ENCODE data around the gene SLC38A3. TPM values are rescaled to one million over a fixed set of nuclear protein-coding genes. Genes with fewer than 3 reads are reported as not detected.
A peak's percentile ranks its signal among the peaks of the same experiment; 100 is the strongest.

The SLC38A3 gene
- total and polyA plus RNA-seq, 11 donors = 1.0 to 14.8 (median 8.4) TPM

DNA sequence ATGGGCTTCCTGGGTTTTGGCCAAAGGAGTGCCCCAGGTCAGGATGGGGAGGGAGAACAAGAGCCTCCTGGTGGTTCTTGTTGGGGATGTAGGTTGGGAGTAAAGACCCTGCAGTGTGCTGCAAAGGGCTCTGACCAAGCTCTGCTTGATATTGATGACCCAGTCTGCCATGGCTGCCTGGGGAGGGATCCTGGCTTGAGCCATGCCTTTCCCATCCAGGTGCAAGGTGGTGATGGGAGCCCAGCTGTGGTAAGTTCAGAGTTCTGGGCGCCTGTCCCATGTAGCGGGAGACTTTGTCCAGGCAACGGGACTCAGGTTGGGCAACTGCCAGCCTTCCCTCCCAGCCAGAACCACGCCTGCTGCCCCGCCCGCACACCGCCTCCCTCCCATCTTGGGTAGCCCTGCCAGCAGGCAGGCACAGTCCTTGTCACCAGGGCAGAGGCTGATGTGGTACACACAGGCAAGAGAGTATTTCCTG, 33.5 kb downstream of the SLC38A3 start:
- ATAC-seq = peak; percentile 44 to 51 (median 47)
- intact Hi-C loops (cut with DNase I) = loop anchor here in 3 of 10 donors (5.0 kb wide), 1 partner anchor 84 kb away; the partner anchor contains the start of gene HYAL2 (in 3 of the 3)
- Histone ChIP-seq H3K9me3 (no peaks in the 10 kb centered on the region), H3K27ac (peak overlapping the region; percentile 76 to 99 (median 94)), H3K4me1 (peaks cover 18 to 80% (median 64%) of the 10 kb centered on the region in 12 donors), H3K36me3 (peaks cover 0 to 28% (median 0%) of the 10 kb centered on the region in 9 donors), H3K27me3 (no peaks in the 10 kb centered on the region), H3K4me3 (peak overlapping the region; percentile 82 to 100 (median 93))
- DNase-seq = peak; percentile 87 to 94 (median 91)
- TF ChIP-seq, protein P1, sequence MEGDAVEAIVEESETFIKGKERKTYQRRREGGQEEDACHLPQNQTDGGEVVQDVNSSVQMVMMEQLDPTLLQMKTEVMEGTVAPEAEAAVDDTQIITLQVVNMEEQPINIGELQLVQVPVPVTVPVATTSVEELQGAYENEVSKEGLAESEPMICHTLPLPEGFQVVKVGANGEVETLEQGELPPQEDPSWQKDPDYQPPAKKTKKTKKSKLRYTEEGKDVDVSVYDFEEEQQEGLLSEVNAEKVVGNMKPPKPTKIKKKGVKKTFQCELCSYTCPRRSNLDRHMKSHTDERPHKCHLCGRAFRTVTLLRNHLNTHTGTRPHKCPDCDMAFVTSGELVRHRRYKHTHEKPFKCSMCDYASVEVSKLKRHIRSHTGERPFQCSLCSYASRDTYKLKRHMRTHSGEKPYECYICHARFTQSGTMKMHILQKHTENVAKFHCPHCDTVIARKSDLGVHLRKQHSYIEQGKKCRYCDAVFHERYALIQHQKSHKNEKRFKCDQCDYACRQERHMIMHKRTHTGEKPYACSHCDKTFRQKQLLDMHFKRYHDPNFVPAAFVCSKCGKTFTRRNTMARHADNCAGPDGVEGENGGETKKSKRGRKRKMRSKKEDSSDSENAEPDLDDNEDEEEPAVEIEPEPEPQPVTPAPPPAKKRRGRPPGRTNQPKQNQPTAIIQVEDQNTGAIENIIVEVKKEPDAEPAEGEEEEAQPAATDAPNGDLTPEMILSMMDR (IDR thresholded peaks at IDR 0.05) = peak in 1 of 12 donors; percentile 1
- TF ChIP-seq POLR2A (IDR thresholded peaks at IDR 0.05) = no peak
- 14 to 29% (median 25%) methylated on average over 4 to 7 of the region's 7 CpGs for WGBS, 4 donors

DNA sequence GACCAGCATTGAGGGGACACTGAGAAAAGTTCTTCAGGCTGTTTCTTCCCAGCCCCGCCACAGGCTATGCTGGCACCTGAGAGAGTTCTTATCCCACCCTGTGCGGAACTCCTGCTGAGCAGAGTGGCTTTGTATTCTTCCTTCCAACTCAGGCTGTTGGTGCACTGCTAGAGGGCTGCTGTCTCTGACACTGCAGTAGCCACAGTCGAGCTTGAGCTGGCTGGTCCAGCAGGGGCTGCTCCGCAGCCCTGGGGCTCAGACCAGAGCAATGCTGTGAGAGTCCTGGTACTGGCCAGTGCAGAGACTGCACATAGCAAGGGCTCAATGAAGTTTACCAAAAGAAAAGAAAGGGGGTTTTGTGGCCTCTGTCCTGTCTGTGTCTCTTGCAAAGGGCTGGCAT, 34.6 kb downstream of the SLC38A3 start:
- H3K4me1 ChIP-seq = peaks cover 18 to 90% (median 75%) of the 10 kb centered on the region in 12 donors
- TF ChIP-seq, protein P1 (IDR thresholded peaks at IDR 0.05) = no peak
- no peak for TF ChIP-seq POLR2A (IDR thresholded peaks at IDR 0.05)
- ATAC-seq = no peak
- H3K27me3 ChIP-seq = no peaks in the 10 kb centered on the region
- intact Hi-C loops (cut with DNase I) = loop anchor here in 3 of 10 donors (5.0 kb wide), 1 partner anchor 83 kb away; the partner anchor contains the start of gene HYAL2 (in 3 of the 3)
- H3K36me3 ChIP-seq = peaks cover 0 to 35% (median 4%) of the 10 kb centered on the region in 9 donors
- WGBS, 4 donors = 54 to 79% (median 62%) methylated on average over 3 to 4 of the region's 4 CpGs; no CpG with 5 or more reads in 1 of the 4 donors
- H3K4me3 ChIP-seq = peak overlapping the region in 7 of 12 donors; percentile 82 to 100 (median 94)
- peak overlapping the region; percentile 10 to 99 (median 94) for H3K27ac ChIP-seq
- DNase-seq = no peak
- H3K9me3 ChIP-seq = no peaks in the 10 kb centered on the region

DNA sequence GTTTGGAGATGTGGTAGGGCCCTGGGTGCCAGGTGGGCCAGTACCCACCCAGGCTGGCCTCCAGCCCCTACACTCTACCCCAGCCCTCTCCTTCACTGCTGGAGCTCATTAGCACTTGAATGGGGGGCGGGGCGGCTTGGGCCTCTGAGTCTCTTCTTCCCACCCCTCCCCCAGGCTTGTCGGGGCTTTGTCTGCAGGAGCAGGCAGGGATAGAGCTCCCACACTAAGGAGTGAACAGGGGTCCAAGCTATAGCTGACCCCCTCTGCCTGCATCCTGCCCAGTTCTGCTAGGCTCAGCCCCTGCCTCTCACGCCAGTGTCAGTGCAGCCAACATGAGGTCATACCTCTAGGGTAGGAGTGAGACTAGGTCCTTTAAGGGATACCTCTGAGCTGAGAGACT, 36.1 kb downstream of the SLC38A3 start:
- H3K4me3 ChIP-seq = peak overlapping the region in 4 of 12 donors; percentile 17 to 39 (median 24)

More for the DNA sequence above, 36.1 kb downstream of the SLC38A3 start:
- H3K9me3 ChIP-seq = no peaks in the 10 kb centered on the region
- peaks cover 21 to 99% (median 81%) of the 10 kb centered on the region in 12 donors for H3K4me1 ChIP-seq
- H3K27me3 ChIP-seq = no peaks in the 10 kb centered on the region
- ATAC-seq = no peak
- peak overlapping the region in 11 of 12 donors; percentile 85 to 99 (median 94) for H3K27ac ChIP-seq
- H3K36me3 ChIP-seq = peaks cover 0 to 45% (median 4%) of the 10 kb centered on the region in 9 donors
- 47 to 72% (median 60%) methylated on average over 4 of the region's 4 CpGs for WGBS, 4 donors
- DNase-seq = peak in 1 of 5 donors; percentile 41
- intact Hi-C loops (cut with DNase I) = no loop called here
- TF ChIP-seq, protein P1 (IDR thresholded peaks at IDR 0.05) = no peak
- no peak for TF ChIP-seq POLR2A (IDR thresholded peaks at IDR 0.05)
